Kidney (tissue), 14 donors: ENCODE measurements around the gene SNRPA1. TPM values are rescaled to one million over a fixed set of nuclear protein-coding genes. Genes with fewer than 3 reads are reported as not detected.

Experiments
- DNase-seq, 5 donors: peaks; one replicate each; pipeline ENCODE4 v3.0.0-alpha.2; 2013 to 2020
- FAIRE-seq: peaks from 2 replicates; lab custom pipeline; 2012; peaks lifted over from hg19 to GRCh38; lab: Jason Lieb, UNC
- H3K27ac ChIP-seq, 2 donors: one replicate each; pipeline ENCODE4 v1.7.0; 2013; ENCODE audit warnings: low read depth in 2 of 2, low read length in 2 of 2, inconsistent platforms in 1 of 2
- H3K27me3 ChIP-seq: one replicate; pipeline ENCODE4 v1.7.1; 2013; ENCODE audit warnings: low read length, inconsistent platforms; ENCODE audit not compliant: control insufficient read depth, insufficient read depth
- H3K36me3 ChIP-seq, 3 donors: one replicate each; pipeline versions ENCODE4 v1.7.0 to v1.7.1; 2013; ENCODE audit warnings: low read length in 3 of 3, control low read depth in 1 of 3, inconsistent platforms in 1 of 3; ENCODE audit not compliant: insufficient read depth in 3 of 3, control insufficient read depth in 2 of 3
- H3K4me1 ChIP-seq, 3 donors: one replicate each; pipeline versions ENCODE4 v1.7.0 to v1.7.1; 2013; ENCODE audit warnings: low read length in 3 of 3, inconsistent platforms in 1 of 3, low read depth in 1 of 3; ENCODE audit not compliant: control insufficient read depth in 2 of 3, insufficient read depth in 2 of 3
- H3K4me3 ChIP-seq, 3 donors: one replicate each; pipeline versions ENCODE4 v1.7.0 to v1.8.1; 2013; ENCODE audit warnings: low read length in 3 of 3, control low read depth in 1 of 3, inconsistent platforms in 1 of 3
- H3K9ac ChIP-seq, 3 donors: one replicate each; pipeline versions ENCODE4 v1.7.0 to v1.7.1; 2013; ENCODE audit warnings: low read length in 3 of 3, control low read depth in 1 of 3, inconsistent platforms in 1 of 3
- H3K9me3 ChIP-seq, 3 donors: one replicate each; pipeline versions ENCODE4 v1.7.0 to v1.7.1; 2013; ENCODE audit warnings: low read length in 3 of 3, control low read depth in 1 of 3, inconsistent platforms in 1 of 3; ENCODE audit not compliant: control insufficient read depth in 2 of 3, insufficient read depth in 1 of 3
- CTCF ChIP-seq: IDR thresholded peaks from 3 replicates; pipeline ENCODE4 v1.5.1; 2012; ENCODE audit warnings: mild to moderate bottlenecking, moderate library complexity, borderline replicate concordance; ENCODE audit not compliant: insufficient read depth; ENCODE audit errors: extremely low read depth
- intact Hi-C: fragments of 100-400 bp; cut with DNase I; formaldehyde crosslinking; loops from one replicate; pipeline ENCODE4 v1.11.1; 2022
- polyA plus RNA-seq: library from polyadenylated mRNA; stranded (reverse); fragments of 350-450 nt; fragmentation: Illumina TruSeq; extraction: RNeasy Lipid Tissue Mini Kit (QIAGEN cat#74804); gene quantifications from one replicate; pipeline ENCODE4 v1.2.3, GENCODE V29; 2014; ENCODE audit warnings: low read depth, low replicate concordance; ENCODE audit not compliant: insufficient read depth
- total RNA-seq: library from RNA; stranded (reverse); fragmentation: NEBNext Ultra II Directional; extraction: Animal tissue kit (Norgen Biotek cat#: 25700); gene quantifications from one replicate; pipeline ENCODE4 v1.2.1, GENCODE V29; 2021
- donor health status: control.
- donor health status: control.
- donor health status: control.
- donor health status: control.
- donor health status: control.
- donor health status: DM: yes; HTN: yes; CAD: no.
- donor health status: Normal renal cell carcinoma (clear cell type).

The SNRPA1 gene
- total and polyA plus RNA-seq, 2 donors from 2014 or later, result 40.0 to 44.9 TPM

DNA sequence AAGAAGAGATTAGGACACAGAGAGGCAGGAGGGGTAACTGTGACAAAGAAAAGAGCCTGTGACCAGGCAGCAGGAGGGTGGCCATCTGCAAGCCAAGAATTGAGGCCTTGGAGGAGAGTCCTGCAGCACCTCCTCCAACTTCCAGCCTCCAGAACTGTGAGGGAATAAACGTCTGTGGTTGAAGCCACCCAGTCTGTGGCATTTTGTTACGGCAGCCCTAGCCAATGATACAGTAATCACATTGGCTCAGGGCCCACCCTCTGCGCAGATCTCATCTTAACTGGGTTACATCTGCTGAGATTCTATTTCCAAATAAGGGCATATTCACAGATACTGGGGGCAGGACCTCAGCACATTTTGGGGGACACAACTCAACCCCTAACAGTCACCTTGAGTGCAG is 29.0 kb downstream of the SNRPA1 start:
- DNase-seq (no peak), FAIRE-seq (no peak)
- Histone ChIP-seq H3K27me3 (no peaks in the 10 kb centered on the region), H3K4me1 (peaks cover 0 to 2% (median 0%) of the 10 kb centered on the region in 3 donors), H3K4me3 (no peak overlapping the region), H3K27ac (no peak overlapping the region), H3K36me3 (peaks cover 0 to 6% (median 5%) of the 10 kb centered on the region in 3 donors), H3K9me3 (no peaks in the 10 kb centered on the region), H3K9ac (no peak overlapping the region)
- intact Hi-C loops, result no loop called here
- TF ChIP-seq CTCF, result no peak

DNA sequence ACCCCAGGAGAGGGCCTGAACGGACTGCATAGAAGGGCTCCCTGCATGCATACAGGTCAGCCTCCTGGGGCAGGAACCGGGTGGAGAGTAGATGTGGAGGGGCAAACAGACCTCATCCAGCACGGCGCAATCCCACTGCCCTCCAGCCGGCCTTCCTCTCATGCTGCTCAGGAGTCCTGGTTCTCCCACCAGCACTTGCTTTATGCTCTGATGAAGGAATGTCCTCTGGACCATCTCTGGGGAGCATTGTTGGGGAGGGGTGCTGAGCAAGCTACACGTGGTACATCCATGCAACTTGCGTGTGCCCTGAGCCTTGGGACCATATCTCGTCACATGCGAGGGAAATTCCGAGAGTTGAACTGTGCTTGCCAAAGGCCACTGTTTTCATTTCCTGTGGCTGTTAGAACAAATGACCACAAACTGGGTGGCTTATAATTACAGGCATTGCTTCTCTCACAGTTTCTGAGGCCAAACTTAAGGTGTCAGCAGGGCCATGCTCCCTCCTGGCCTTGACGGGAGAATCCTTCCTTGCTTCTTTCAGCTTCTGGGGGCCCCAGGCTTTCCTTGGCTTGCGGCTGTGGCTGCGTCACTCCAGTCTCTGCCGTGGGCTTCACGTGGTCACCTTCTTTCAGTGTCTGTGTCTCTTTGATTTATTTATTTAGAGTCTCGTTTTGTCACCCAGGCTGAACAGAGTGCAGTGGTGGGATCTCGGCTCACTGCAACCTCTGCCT is 30.0 kb downstream of the SNRPA1 start:
- DNase-seq, result no peak
- no peak overlapping the region for H3K9ac ChIP-seq
- intact Hi-C loops, result no loop called here
- peaks cover 0 to 2% (median 0%) of the 10 kb centered on the region in 3 donors for H3K4me1 ChIP-seq
- no peak for FAIRE-seq
- H3K27me3 ChIP-seq, result no peaks in the 10 kb centered on the region
- no peak overlapping the region for H3K4me3 ChIP-seq
- H3K9me3 ChIP-seq, result no peaks in the 10 kb centered on the region
- no peaks in the 10 kb centered on the region for H3K36me3 ChIP-seq
- peak overlapping the region in 1 of 2 donors; percentile 41 for H3K27ac ChIP-seq
- TF ChIP-seq CTCF, result no peak

- H3K4me3 ChIP-seq, result no peak overlapping the region
- no peak for TF ChIP-seq CTCF
- no peaks in the 10 kb centered on the region for H3K27me3 ChIP-seq
- H3K4me1 ChIP-seq, result peaks cover 0 to 2% (median 0%) of the 10 kb centered on the region in 3 donors
- no peaks in the 10 kb centered on the region for H3K36me3 ChIP-seq
- H3K27ac ChIP-seq, result no peak overlapping the region
- H3K9me3 ChIP-seq, result no peaks in the 10 kb centered on the region
- no peak for FAIRE-seq
- H3K9ac ChIP-seq, result no peak overlapping the region
- intact Hi-C loops, result no loop called here
- DNase-seq, result no peak
Observed at GRCh38 chr15:101264011-101264410, 31.0 kb downstream of the SNRPA1 start.
